H9 (cell line): Measurements from ENCODE around the gene FRS3. TPM values are rescaled to one million over a fixed set of nuclear protein-coding genes. Genes with fewer than 3 reads are reported as not detected.

Experiments
- DNase-seq: peaks from one replicate; pipeline ENCODE4 v3.0.0-alpha.2; 2017
- H2AFZ ChIP-seq: one replicate; pipeline ENCODE4 v1.6.1; 2013; ENCODE audit warnings: mild to moderate bottlenecking, low read length, control low read depth, moderate library complexity
- H2AK5ac ChIP-seq: 2 replicates; pipeline ENCODE4 v1.6.1; 2013; ENCODE audit warnings: low read length, control low read depth, mixed read lengths; ENCODE audit not compliant: insufficient read length
- H2BK120ac ChIP-seq: one replicate; pipeline ENCODE4 v1.6.1; 2013; ENCODE audit warnings: low read depth, mild to moderate bottlenecking, low read length, control low read depth, inconsistent platforms; ENCODE audit not compliant: poor library complexity, severe bottlenecking
- H2BK12ac ChIP-seq: 2 replicates; pipeline ENCODE4 v1.6.1; 2013; ENCODE audit warnings: low read length, control low read depth, mixed read lengths, low read depth; ENCODE audit not compliant: insufficient read length
- H2BK15ac ChIP-seq: 2 replicates; pipeline ENCODE4 v1.6.1; 2013; ENCODE audit warnings: low read depth, low read length, control low read depth
- H2BK20ac ChIP-seq: one replicate; pipeline ENCODE4 v1.6.1; 2013; ENCODE audit warnings: low read depth, mild to moderate bottlenecking, low read length, control low read depth, inconsistent platforms; ENCODE audit not compliant: poor library complexity, severe bottlenecking
- H2BK5ac ChIP-seq: 2 replicates; pipeline ENCODE4 v1.6.1; 2013; ENCODE audit warnings: low read length, control low read depth, mixed read lengths; ENCODE audit not compliant: insufficient read length
- H3K14ac ChIP-seq: 2 replicates; pipeline ENCODE4 v1.6.1; 2013; ENCODE audit warnings: low read length, control low read depth; ENCODE audit not compliant: insufficient read depth
- H3K18ac ChIP-seq: 2 replicates; pipeline ENCODE4 v1.6.1; 2013; ENCODE audit warnings: low read depth, mild to moderate bottlenecking, mixed read lengths, low read length, control low read depth; ENCODE audit not compliant: insufficient read length
- H3K23ac ChIP-seq: 2 replicates; pipeline ENCODE4 v1.6.1; 2013; ENCODE audit warnings: low read length, control low read depth, mixed read lengths, low read depth; ENCODE audit not compliant: insufficient read length
- H3K23me2 ChIP-seq: 2 replicates; pipeline ENCODE4 v1.6.1; 2013; ENCODE audit warnings: low read depth, mild to moderate bottlenecking, mixed read lengths, low read length, control low read depth; ENCODE audit not compliant: insufficient read length, poor library complexity, severe bottlenecking
- H3K27ac ChIP-seq: 2 replicates; pipeline ENCODE4 v1.5.1; 2013; ENCODE audit warnings: low read length, control low read depth, mixed read lengths, low read depth; ENCODE audit not compliant: insufficient read length
- H3K27me3 ChIP-seq: 2 replicates; pipeline ENCODE4 v1.6.1; 2013; ENCODE audit warnings: low read length, control low read depth, inconsistent platforms; ENCODE audit not compliant: insufficient read depth
- H3K4ac ChIP-seq: 2 replicates; pipeline ENCODE4 v1.6.1; 2013; ENCODE audit warnings: low read depth, mild to moderate bottlenecking, control low read depth, inconsistent platforms, low read length, moderate library complexity
- H3K4me1 ChIP-seq: 2 replicates; pipeline ENCODE4 v1.6.1; 2013; ENCODE audit warnings: low read length, control low read depth, inconsistent platforms; ENCODE audit not compliant: insufficient read depth
- H3K4me2 ChIP-seq: 2 replicates; pipeline ENCODE4 v1.6.1; 2013; ENCODE audit warnings: low read length, control low read depth, mixed read lengths; ENCODE audit not compliant: insufficient read length, insufficient read depth
- H3K56ac ChIP-seq: 2 replicates; pipeline ENCODE4 v1.6.1; 2013; ENCODE audit warnings: low read depth, mild to moderate bottlenecking, mixed read lengths, low read length, control low read depth; ENCODE audit not compliant: insufficient read length
- H3K79me1 ChIP-seq: 2 replicates; pipeline ENCODE4 v1.6.1; 2013; ENCODE audit warnings: low read depth, mild to moderate bottlenecking, moderate library complexity, low read length, control low read depth, inconsistent platforms; ENCODE audit not compliant: insufficient read depth, poor library complexity, severe bottlenecking
- H3K79me2 ChIP-seq: 2 replicates; pipeline ENCODE4 v1.6.1; 2013; ENCODE audit warnings: low read length, control low read depth, inconsistent platforms; ENCODE audit not compliant: insufficient read depth
- H3K9ac ChIP-seq: 2 replicates; pipeline ENCODE4 v1.6.1; 2013; ENCODE audit warnings: low read length, control low read depth, mixed read lengths; ENCODE audit not compliant: insufficient read length; ENCODE audit errors: extremely low read depth
- H3K9me3 ChIP-seq: one replicate; pipeline ENCODE4 v1.6.1; 2013; ENCODE audit warnings: low read depth, low read length, inconsistent platforms; ENCODE audit not compliant: control insufficient read depth
- H3T11ph ChIP-seq: one replicate; pipeline ENCODE4 v1.6.1; 2013; ENCODE audit warnings: mild to moderate bottlenecking, low read length, control low read depth, inconsistent platforms
- H4K20me1 ChIP-seq: one replicate; pipeline ENCODE4 v1.6.1; 2013; ENCODE audit not compliant: control insufficient read depth, insufficient read length, insufficient read depth
- H4K5ac ChIP-seq: 2 replicates; pipeline ENCODE4 v1.6.1; 2013; ENCODE audit warnings: low read depth, mild to moderate bottlenecking, mixed read lengths, low read length, control low read depth; ENCODE audit not compliant: insufficient read length
- H4K8ac ChIP-seq: replicated peaks from 2 replicates; pipeline ENCODE4 v1.6.1; 2013; ENCODE audit warnings: low read length, control low read depth, mixed read lengths, low read depth; ENCODE audit not compliant: insufficient read length
- H4K91ac ChIP-seq: 2 replicates; pipeline ENCODE4 v1.6.1; 2013; ENCODE audit warnings: low read depth, mild to moderate bottlenecking, moderate library complexity, mixed read lengths, low read length, control low read depth; ENCODE audit not compliant: insufficient read length
- H3K27ac Mint-ChIP-seq, 3 experiments: 2 replicates in 2 of 3; 3 replicates in 1 of 3; pipeline ENCODE4 v1.8.0; 2020 to 2021; ENCODE audit warnings: mixed read lengths in 3 of 3, mild to moderate bottlenecking in 1 of 3, moderate library complexity in 1 of 3
- H3K27me3 Mint-ChIP-seq: 2 replicates; pipeline ENCODE4 v1.8.0; 2021; ENCODE audit warnings: low read depth, mild to moderate bottlenecking, moderate library complexity, mixed read lengths
- H3K36me3 Mint-ChIP-seq, 3 experiments: 2 replicates in 2 of 3; 3 replicates in 1 of 3; pipeline ENCODE4 v1.8.0; 2020 to 2021; ENCODE audit warnings: low read depth in 3 of 3, mixed read lengths in 3 of 3; ENCODE audit not compliant: insufficient read depth in 1 of 3
- H3K4me1 Mint-ChIP-seq, 2 experiments: 2 replicates each; pipeline ENCODE4 v1.8.0; 2020; ENCODE audit warnings: mixed read lengths in 2 of 2
- H3K4me3 Mint-ChIP-seq, 2 experiments: 2 replicates in 1 of 2; 3 replicates in 1 of 2; pipeline ENCODE4 v1.8.0; 2020 to 2021; ENCODE audit warnings: mild to moderate bottlenecking in 2 of 2, mixed read lengths in 2 of 2, moderate library complexity in 1 of 2
- H3K9me3 Mint-ChIP-seq, 2 experiments: 2 replicates in 1 of 2; 3 replicates in 1 of 2; pipeline ENCODE4 v1.8.0; 2020; ENCODE audit warnings: mild to moderate bottlenecking in 2 of 2, mixed read lengths in 2 of 2, moderate library complexity in 1 of 2
- WGBS: extraction: QIAGEN DNeasy Blood & Tissue Kit; methylation state at CpG from one replicate; pipeline ENCODE4 v1.1.7; 2013; ENCODE audit warnings: missing lambda C conversion rate, low lambda C conversion rate, mixed read lengths; ENCODE audit not compliant: insufficient read length; ENCODE audit errors: extremely low coverage; 5-methylcytosine and 5-hydroxymethylcytosine counted together
- total RNA-seq: library from RNA; stranded (reverse); gene quantifications from 2 replicates; pipeline ENCODE4 v1.2.1, GENCODE V29; 2021
- TF ChIP-seq, protein P1 (sequence below): fragments of 200-600 bp; sonication (generic); conservative IDR thresholded peaks from 3 replicates; pipeline ENCODE4 v1.8.0; 2021; ENCODE audit warnings: antibody characterized with exemption, mild to moderate bottlenecking

Gene FRS3
- total RNA-seq, 1 experiment from 2014 or later = 4.8 TPM

DNA sequence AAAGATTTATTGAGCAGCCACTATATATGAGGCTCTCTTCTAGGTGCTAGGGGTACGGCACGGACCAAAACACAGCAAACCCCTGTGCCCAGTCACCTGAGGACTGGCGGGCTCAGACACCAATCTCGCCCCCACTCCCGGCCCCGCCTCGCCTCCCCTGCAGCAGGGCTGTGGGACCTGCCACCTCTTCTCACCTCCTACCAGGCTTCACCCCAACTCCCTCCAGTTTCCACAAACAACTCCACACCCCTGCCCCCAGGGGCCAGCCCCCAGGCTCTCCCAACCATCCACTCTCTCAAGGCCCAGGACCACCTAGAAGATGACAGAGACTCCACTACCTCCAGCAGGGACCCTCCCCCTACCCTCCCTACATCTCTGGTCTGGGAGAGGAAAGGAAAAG lies 50.7 kb downstream of the FRS3 start:
- H3K27me3 ChIP-seq = no peaks in the 10 kb centered on the region
- H3K4me1 ChIP-seq = peaks cover 11% of the 10 kb centered on the region; the same call in 1 of the 2 replicates
- H4K91ac ChIP-seq = no peak overlapping the region
- H3K9ac ChIP-seq = no peak overlapping the region
- no peaks in the 10 kb centered on the region for H4K20me1 ChIP-seq
- H3K79me2 ChIP-seq = no peaks in the 10 kb centered on the region
- no peak overlapping the region for H3K4me3 Mint-ChIP-seq
- H3K9me3 ChIP-seq = no peaks in the 10 kb centered on the region
- H3K23me2 ChIP-seq = peaks cover 6% of the 10 kb centered on the region
- no peak overlapping the region for H3K56ac ChIP-seq
- no peak overlapping the region for H3K23ac ChIP-seq
- TF ChIP-seq, protein P1, sequence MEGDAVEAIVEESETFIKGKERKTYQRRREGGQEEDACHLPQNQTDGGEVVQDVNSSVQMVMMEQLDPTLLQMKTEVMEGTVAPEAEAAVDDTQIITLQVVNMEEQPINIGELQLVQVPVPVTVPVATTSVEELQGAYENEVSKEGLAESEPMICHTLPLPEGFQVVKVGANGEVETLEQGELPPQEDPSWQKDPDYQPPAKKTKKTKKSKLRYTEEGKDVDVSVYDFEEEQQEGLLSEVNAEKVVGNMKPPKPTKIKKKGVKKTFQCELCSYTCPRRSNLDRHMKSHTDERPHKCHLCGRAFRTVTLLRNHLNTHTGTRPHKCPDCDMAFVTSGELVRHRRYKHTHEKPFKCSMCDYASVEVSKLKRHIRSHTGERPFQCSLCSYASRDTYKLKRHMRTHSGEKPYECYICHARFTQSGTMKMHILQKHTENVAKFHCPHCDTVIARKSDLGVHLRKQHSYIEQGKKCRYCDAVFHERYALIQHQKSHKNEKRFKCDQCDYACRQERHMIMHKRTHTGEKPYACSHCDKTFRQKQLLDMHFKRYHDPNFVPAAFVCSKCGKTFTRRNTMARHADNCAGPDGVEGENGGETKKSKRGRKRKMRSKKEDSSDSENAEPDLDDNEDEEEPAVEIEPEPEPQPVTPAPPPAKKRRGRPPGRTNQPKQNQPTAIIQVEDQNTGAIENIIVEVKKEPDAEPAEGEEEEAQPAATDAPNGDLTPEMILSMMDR = no peak
- no peak overlapping the region for H3K4me2 ChIP-seq
- no peak overlapping the region for H3K27ac ChIP-seq
- no peak overlapping the region for H3K14ac ChIP-seq
- H3K27me3 Mint-ChIP-seq = peaks cover 30% of the 10 kb centered on the region
- no peak overlapping the region for H2BK120ac ChIP-seq
- H3K79me1 ChIP-seq = no peaks in the 10 kb centered on the region
- no peaks in the 10 kb centered on the region for H3K9me3 Mint-ChIP-seq
- DNase-seq = no peak
- no peak overlapping the region for H2BK5ac ChIP-seq
- H2BK12ac ChIP-seq = no peak overlapping the region
- no peaks in the 10 kb centered on the region for H3K36me3 Mint-ChIP-seq
- WGBS = no CpG with 5 or more reads among the region's 7 CpGs
- peaks cover 42 to 46% of the 10 kb centered on the region in 2 experiments for H3K4me1 Mint-ChIP-seq
- no peak overlapping the region for H2BK15ac ChIP-seq
- H3T11ph ChIP-seq = no peak overlapping the region
- no peak overlapping the region for H2BK20ac ChIP-seq
- H3K18ac ChIP-seq = no peak overlapping the region
- H4K8ac ChIP-seq = no peak overlapping the region
- no peak overlapping the region for H3K4ac ChIP-seq
- no peak overlapping the region for H2AK5ac ChIP-seq
- H3K27ac Mint-ChIP-seq = no peak overlapping the region
- H4K5ac ChIP-seq = no peak overlapping the region
- no peak overlapping the region for H2AFZ ChIP-seq
